Hematopoietic multipotent progenitor cell treated with erythropoietin and hydrocortisone succinate and interleukin-3 and kit ligand, for 6 days (in vitro differentiated cells): ENCODE results near the gene BCL2L2.
"Not testable (repeated sequence)": the region's sequence is repeated elsewhere in the genome, so short reads cannot be mapped to it uniquely, and the experiment has no call there.

Source experiments
- DNase-seq: peaks from one replicate; pipeline ENCODE4 v3.0.0-alpha.2; 2015

BCL2L2 gene

GRCh38 chr14:23324993-23325392, 18.4 kb downstream of the BCL2L2 start:
- no peak for DNase-seq

GRCh38 chr14:23325746-23326145, 19.1 kb downstream of the BCL2L2 start:
- not testable (repeated sequence) for DNase-seq

GRCh38 chr14:23326491-23327332, 20.1 kb downstream of the BCL2L2 start:
- DNase-seq: no peak

GRCh38 chr14:23327947-23328744, 21.5 kb downstream of the BCL2L2 start:
- peak; percentile 92 for DNase-seq

- DNase-seq: peak; percentile 23
Observed at GRCh38 chr14:23335623-23336022, 29.0 kb downstream of the BCL2L2 start.

- DNase-seq: no peak
Observed at GRCh38 chr14:23339506-23340268, 33.1 kb downstream of the BCL2L2 start.

- no peak for DNase-seq
Observed at GRCh38 chr14:23344481-23344880, 37.8 kb downstream of the BCL2L2 start.

- no peak for DNase-seq
Observed at GRCh38 chr14:23345987-23346692, 39.5 kb downstream of the BCL2L2 start.

- DNase-seq: no peak
Observed at GRCh38 chr14:23346693-23347405, 40.2 kb downstream of the BCL2L2 start.

- DNase-seq: no peak
Observed at GRCh38 chr14:23347406-23348296, 41.0 kb downstream of the BCL2L2 start.

- DNase-seq: no peak
Observed at GRCh38 chr14:23348297-23348655, 41.6 kb downstream of the BCL2L2 start.

- no peak for DNase-seq
Observed at GRCh38 chr14:23349156-23349845, 42.7 kb downstream of the BCL2L2 start.

GRCh38 chr14:23351681-23352505, 45.3 kb downstream of the BCL2L2 start:
- no peak for DNase-seq

GRCh38 chr14:23352506-23353432, 46.1 kb downstream of the BCL2L2 start, which contains the start of gene SLC22A17:
Gene SLC22A17, minus strand, starts transcription at chr14:23352887.
- DNase-seq: peak; percentile 61

GRCh38 chr14:23353433-23353780, 46.8 kb downstream of the BCL2L2 start:
- DNase-seq: no peak

GRCh38 chr14:23354990-23355389, 48.4 kb downstream of the BCL2L2 start:
- DNase-seq: no peak

- DNase-seq: no peak
Observed at GRCh38 chr14:23355871-23356435, 49.3 kb downstream of the BCL2L2 start.

GRCh38 chr14:23356662-23357061, 50.0 kb downstream of the BCL2L2 start:
- no peak for DNase-seq
